Fibroblast of peridontal ligament (primary cell): ENCODE measurements around the gene TMA7.
"Not testable (repeated sequence)": the region's sequence is repeated elsewhere in the genome, so short reads cannot be mapped to it uniquely, and the experiment has no call there.

ENCODE experiments used
- DNase-seq: peaks from one replicate; pipeline ENCODE4 v3.0.0-alpha.2; 2010; ENCODE audit errors: extremely low read depth

TMA7 gene

DNA sequence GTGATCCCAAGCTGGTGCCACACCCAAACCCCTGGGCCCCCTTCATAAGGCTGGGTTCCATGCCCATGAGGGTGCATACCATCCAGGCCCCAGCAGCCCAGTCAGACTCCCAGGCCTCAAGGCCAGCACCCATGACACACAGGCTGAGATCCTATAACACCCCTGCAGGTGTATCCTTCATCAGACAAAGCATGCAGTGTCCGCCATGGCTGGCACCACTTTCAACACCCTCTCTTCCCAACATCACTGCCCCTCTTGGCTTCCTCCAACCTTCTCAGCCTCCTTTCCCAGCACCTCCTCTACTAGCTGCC lies 3.6 kb upstream of the TMA7 start:
- DNase-seq, result no peak

DNA sequence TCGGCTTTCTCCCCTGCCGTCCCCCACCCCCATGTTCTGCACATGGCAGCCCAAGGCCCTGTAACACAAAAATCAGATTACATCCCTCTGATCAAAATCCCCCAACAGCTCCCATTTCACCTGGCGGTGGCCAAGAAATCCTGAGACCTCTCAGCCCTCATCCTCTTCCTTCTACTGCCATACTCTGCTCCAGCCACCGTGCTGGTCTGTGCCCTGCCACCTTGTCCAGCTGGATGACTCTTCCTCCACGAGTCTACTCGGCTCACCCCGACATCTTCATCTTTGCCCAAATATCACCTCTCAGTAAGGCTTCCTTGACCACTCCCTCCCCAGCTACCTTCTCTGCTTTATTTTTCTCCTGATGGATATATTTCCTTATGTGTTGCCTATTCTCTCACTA lies 3.2 kb upstream of the TMA7 start:
- DNase-seq, result no peak

DNA sequence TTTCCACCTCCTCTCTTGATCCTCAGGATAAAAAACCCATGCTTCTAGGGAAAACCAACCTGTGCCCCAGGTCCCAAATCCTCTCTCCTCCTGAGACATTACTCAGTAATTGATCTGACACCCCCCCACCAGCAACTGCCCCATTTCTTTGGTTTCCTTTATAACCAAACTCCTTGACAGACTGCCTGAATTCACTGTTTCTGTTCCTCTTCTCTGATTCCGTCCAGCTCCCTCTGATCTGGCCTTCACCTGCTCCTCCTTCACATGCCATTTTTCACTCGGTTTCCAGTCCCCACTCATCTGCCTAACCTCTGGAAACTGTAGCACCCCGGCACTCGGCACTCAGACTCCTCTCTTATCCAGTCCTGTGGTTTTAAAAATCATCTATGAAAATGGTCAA lies 2.2 kb upstream of the TMA7 start:
- no peak for DNase-seq

DNA sequence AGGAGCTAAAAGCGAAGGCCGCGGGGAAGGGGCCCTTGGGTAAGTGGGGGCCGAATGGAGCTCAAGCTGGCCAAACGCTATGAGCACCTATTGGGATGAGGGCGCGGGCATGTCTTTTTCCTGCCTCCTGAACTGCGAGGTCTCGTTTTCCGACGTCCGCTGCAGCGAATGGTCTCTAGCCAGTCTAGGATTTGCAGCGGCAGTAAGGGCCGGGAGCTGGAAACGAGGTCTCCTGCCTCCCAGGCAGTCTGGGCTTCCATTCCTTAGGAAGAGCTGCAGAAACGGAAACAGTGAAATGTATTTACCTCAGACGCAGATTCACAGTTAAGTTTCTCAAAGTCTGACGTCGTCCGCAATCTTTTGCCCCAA lies 517 bp downstream of the TMA7 start:
- DNase-seq, result peak; percentile 35

DNA sequence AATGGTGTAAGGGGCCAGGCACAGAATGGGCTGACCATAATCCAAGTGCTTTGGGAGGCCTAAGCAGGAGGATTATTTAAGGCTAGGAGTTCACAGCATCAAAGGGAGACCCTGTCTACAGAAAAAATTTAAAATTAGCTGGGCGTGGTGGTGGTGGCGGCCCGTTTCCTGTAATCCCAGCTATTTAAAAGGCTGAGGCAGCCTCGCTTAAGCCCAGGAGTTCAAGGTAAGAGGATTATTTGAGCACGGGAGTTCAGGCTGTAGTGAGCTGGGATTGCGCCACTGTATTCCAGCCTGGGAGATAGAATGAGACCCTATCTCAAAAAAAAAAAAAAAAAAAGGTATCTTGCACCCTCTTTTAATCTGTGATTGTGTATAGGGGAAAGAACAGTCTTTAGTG lies 1.9 kb downstream of the TMA7 start:
- DNase-seq, result no peak

DNA sequence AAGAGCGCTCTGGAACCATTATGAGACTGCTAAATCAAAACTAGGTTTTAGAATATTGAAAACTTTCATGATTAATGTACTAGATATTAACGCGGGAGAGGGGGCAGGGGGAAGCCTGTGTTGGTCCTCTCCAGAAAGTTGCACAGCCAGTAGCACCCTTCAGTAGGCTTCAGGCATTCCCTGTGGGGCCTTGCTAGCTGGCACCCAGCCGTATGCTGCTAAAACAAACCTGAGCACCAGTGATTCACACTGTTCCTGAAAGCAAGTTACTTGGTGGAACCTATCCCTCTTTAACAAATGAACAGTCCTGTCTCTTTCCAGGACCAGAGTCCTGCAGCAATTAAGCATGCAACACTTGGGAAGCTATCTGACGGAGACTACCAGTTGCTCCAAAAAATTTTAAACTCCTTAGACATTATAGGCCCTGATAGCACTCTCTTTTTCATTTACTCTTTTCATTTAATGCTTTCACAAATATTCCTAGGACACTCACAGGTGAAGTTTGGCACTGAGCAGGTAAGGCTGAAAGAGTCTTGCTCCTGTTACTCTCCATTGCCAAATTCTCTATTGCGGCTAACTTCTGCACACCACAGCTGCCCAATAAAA lies 5.3 kb downstream of the TMA7 start:
- no peak for DNase-seq

DNA sequence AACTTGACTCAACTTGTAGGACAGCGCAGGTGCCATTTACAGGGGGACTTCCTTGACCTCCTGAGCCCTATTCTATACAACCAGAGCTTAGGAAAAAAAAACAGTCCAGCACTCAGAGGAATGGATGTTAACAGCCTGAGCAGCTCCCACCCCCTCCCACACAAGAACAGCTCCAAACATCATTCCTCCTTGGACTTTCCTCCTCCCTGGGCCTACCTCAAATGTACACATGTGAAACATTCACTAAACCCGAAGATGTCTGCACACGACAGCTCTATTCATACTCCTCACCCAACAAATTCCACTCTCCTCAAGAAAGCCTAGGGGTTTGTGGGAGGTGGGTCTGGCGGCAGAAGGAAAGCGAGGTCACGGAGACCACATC lies 6.0 kb downstream of the TMA7 start:
- no peak for DNase-seq

DNA sequence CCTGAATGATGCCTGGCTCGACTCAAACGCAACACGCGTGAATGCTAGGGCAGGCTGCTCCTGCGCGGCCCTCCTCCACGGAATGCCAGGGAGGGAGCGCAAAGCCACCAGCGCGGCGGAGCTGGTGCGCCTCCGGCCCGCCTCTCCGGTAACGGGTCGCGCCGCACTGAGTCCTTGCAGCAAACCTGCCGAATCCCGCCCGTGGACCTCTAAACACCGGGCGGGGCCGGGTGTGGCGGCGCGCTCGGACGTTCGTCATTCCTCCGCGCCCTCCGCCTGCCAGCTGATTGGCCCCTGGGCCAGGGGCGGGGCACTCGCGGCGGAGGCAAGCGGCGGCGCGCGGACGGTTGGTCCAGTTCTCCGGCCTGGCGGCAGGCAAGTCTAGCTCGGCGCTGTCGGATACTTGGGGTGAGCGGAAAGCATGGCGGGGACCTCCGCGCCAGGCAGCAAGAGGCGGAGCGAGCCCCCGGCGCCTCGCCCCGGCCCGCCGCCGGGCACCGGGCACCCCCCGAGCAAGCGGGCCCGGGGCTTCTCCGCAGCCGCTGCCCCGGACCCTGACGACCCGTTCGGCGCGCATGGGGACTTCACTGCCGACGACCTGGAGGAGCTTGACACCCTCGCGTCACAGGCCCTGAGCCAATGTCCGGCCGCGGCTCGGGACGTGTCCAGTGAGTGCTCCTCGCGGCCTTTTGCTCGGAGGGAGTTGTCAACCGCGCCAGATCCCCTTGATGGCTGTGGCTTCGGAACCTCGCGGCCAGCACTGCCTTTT lies 6.6 kb downstream of the TMA7 start, which contains the start of gene ATRIP:
ATRIP (plus strand) TSS at position 313 of the 769 bp plus-strand sequence; CDS start at position 422, 109 bp downstream.
- DNase-seq, result peak; percentile 64

DNA sequence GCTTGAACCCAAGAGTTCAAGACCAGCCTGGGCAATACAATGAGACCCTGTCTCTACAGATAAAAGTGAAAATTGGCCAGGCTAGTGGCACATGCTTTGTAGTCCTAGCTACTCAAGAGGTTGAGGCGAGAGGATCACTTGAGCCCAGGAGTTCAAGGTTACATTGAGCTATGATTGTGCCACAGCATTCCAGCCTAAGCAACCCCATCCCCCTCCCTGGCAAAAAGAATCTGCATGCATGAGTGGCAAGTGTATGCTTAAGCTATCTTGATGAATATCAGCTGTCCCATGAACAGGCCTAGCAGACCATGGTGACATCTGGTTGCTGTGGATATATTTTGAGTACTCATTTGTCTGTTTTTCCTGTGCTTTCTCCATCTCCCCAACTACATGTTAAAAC lies 11.2 kb downstream of the TMA7 start:
- DNase-seq, result no peak

DNA sequence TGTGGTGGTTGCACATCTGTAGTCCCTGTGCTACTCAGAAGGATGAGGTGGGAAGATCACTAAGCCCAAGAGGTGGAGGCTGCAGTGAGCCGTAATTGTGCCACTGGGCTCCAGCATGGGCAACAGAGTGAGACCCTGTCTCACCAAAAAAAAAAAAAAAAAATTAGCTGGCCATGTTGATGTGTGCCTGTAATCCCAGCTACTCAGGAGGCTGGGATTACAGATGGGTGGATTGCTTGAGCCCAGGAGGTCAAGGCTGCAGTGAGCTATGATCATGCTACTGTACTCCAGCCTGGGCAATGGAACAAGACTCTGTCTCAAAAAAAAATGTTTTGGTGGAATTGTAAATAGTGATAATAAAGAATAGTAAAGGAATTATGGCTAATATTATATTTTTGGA lies 16.4 kb downstream of the TMA7 start:
- DNase-seq, result no peak

DNA sequence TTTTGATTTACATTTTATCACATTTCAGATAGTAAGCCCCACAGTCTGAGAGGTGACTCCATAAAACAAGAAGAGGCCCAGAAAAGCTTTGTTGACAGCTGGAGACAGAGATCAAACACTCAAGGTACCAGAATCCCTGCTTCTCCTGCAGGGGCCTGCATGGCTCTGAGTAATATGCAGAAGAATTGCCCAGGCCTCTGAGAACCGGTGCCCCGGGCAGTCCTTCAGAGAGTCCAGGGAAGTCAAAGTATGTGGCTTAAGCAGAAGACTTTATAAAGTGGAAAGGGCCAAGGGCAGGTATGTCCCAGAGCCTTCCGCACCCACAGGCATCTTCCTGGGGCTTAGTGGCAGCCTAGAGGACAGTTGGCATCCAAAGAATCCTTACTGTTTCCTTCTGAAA lies 19.3 kb downstream of the TMA7 start:
- no peak for DNase-seq

DNA sequence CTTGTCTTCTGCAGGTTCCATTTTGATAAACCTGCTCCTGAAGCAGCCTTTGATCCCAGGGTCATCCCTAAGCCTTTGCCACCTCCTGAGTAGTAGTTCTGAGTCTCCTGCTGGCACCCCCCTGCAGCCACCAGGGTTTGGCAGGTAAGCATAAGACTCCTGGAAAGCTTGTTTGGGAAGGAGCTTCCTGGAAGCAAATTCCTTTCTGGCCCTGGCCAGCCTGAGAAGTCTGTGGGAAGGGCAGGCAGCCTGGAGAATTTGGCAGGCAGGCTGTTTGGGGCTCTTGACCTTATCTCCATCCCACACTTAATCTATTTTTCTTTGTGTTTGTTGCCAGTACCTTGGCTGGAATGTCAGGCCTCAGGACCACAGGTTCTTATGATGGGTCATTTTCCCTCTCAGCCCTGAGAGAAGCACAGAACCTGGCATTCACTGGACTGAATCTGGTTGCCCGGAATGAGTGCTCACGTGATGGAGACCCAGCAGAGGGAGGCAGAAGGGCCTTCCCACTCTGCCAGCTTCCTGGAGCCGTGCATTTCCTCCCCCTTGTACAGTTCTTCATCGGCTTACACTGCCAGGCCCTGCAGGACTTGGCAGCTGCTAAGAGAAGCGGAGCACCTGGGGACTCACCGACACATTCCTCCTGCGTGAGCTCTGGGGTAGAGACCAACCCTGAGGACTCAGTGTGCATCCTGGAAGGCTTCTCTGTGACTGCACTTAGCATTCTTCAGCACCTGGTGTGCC lies 19.9 kb downstream of the TMA7 start:
- no peak for DNase-seq

DNA sequence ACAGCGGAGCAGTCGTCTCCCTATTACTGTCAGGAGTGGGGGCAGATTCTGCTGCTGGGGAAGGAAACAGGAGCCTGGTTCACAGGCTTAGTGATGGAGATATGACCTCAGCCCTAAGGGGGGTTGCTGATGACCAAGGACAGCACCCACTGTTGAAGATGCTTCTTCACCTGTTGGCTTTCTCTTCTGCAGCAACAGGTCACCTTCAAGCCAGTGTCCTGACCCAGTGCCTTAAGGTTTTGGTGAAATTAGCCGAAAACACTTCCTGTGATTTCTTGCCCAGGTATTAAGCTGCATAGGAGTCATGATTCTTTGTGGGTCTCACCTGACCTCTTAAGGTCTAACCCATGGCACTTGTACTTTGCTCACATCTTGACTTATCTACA lies 20.5 kb downstream of the TMA7 start:
- DNase-seq, result no peak

DNA sequence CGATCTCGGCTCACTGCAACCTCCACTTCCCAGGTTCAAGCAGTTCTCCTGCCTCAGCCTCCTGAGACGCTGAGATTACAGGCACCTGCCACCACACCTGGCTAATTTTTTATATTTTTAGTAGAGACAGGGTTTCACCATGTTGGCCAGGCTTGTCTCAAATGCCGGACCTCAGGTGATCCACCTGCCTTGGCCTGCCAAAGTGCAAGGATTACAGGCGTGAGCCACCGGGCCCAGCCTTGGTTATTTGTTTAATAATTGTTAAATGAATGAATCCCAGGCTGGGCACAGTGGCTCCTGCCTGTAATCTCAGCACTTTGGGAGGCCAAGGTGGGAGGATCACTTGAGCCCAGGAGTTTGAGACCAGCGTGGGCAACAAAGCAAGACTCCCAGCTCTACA lies 21.7 kb downstream of the TMA7 start:
- not testable (repeated sequence) for DNase-seq

DNA sequence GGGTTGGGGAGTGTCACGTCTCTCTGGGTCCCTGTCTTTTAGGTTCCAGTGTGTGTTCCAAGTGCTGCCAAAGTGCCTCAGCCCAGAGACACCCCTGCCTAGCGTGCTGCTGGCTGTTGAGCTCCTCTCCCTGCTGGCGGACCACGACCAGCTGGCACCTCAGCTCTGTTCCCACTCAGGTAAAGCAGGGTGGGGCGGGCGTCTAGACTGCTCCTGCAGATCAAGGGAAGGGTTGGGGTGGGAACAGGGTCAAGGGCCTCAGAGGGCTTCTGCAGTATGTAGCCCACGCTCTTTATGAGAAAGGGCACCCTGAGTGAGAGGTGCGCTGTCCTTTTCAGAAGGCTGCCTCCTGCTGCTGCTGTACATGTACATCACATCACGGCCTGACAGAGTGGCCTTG lies 23.6 kb downstream of the TMA7 start:
- no peak for DNase-seq

DNA sequence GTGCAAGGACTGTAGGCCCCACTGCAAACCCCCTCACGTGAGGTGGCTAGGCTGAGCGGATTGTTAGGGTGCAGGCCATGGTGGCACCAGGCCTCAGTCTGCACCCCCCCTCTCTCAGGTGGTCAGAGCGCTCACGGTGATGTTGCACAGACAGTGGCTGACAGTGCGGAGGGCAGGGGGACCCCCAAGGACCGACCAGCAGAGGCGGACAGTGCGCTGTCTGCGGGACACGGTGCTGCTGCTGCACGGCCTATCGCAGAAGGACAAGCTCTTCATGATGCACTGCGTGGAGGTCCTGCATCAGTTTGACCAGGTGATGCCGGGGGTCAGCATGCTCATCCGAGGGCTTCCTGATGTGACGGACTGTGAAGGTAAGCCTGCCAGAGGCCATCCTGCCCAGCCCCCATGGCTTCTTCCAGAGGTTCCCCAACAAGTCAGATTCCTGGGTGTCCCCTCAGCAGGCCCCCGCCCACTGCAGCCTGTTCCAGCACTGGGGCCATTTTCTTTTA lies 24.7 kb downstream of the TMA7 start:
- DNase-seq, result no peak

DNA sequence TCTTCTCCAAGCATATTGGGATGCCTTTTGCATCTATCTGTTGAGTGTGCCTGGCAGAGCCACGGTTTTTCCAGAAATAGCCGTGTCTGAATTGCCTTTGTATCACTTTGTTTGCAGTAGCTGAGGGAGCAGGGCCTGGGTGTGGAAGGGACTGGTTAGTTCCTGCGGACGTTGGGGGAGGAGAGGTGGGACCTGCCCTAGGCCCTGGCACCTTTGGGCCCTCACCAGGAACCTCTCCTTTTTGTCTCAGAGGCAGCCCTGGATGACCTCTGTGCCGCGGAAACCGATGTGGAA lies 25.1 kb downstream of the TMA7 start:
- DNase-seq, result no peak

DNA sequence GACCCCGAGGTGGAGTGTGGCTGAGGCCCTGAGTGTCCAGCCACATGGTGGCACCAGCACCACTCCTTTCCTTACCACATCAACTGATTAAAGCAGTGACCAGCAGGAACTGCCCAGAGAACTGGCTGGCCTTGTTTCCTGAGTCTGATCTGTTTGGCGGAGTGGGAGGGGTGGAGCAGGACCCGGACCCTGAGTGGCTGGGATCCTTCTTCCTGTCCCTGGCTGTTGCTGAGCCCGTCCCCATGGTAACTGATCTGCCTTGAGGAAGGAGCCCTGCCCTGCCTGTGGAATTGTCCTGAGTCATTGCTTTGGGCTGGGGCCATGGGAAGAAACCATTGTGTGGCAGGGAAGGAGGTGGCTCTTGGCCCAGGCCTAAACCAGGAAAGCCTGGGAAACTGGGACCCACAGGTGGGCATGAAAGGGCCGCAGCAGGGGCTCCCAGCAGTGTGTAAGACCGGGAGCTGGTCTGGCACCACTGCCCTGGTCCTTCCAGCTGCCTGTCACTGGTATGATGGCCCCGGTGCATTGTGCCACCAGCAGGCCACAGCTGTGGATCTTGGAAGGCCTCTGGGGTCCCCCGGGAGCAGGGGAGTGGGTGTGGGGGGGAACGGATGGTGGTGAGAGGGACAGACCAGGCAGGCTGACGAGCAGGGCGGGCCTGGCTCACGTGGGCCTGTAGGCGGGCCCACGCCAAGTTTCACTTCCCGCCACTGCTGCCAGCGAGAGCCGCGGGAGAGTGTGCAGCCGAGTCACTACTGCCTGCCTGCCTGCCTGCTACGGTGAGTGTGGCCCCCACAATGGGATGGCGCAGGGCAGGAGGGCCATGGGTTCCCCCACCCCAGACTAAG lies 25.7 kb downstream of the TMA7 start:
- peak; percentile 100 for DNase-seq

DNA sequence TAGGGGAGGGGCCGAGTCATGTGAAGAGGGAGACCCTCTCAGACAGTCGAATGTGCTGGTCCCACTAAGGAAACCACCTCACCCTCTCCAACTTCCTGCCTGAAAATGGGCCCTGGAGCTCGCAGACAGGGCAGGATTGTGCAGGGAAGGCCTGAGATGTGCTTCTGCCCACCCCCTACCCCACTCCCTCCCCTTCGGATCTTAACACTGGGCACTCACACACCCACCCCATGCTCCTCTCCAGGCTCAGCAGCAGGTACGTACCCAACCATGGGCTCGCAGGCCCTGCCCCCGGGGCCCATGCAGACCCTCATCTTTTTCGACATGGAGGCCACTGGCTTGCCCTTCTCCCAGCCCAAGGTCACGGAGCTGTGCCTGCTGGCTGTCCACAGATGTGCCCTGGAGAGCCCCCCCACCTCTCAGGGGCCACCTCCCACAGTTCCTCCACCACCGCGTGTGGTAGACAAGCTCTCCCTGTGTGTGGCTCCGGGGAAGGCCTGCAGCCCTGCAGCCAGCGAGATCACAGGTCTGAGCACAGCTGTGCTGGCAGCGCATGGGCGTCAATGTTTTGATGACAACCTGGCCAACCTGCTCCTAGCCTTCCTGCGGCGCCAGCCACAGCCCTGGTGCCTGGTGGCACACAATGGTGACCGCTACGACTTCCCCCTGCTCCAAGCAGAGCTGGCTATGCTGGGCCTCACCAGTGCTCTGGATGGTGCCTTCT lies 26.5 kb downstream of the TMA7 start:
- no peak for DNase-seq

DNA sequence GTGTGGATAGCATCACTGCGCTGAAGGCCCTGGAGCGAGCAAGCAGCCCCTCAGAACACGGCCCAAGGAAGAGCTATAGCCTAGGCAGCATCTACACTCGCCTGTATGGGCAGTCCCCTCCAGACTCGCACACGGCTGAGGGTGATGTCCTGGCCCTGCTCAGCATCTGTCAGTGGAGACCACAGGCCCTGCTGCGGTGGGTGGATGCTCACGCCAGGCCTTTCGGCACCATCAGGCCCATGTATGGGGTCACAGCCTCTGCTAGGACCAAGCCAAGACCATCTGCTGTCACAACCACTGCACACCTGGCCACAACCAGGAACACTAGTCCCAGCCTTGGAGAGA lies 27.0 kb downstream of the TMA7 start:
- no peak for DNase-seq

DNA sequence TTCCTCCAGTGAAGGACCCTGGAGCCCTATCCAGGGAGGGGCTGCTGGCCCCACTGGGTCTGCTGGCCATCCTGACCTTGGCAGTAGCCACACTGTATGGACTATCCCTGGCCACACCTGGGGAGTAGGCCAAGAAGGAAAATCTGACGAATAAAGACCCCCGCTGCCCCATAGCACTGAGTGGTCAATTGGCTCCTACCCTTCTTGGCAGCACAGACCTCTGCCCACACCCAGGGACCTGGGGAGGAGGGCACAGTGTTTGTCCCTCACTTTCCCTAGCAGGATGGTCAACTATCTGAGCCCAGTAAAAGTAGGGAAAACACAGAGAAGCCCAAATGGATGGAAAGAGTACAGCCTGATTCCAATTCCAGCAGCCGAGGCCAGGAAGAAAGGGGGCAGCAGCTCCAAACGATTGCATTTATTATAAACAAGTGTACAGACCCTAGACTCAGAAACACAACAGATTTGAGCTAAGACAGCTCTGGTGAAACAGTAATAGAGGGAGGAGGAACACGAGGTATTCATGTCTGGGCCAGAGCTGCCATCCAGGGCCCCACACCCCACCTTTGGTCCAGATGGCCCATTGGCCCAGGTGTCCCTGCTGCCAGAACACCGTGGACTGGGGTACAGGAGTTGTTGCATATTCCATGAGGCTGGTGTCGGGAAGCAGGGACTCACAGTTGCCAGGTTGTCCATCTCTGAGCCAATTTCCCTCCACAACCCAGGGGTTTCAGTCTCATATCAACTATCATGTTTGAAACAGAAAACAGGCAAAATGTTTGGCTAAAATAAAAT lies 27.6 kb downstream of the TMA7 start:
- DNase-seq, result no peak
